HCT116 (cell line): ENCODE measurements around the gene FAM20B. TPM values are rescaled to one million over a fixed set of nuclear protein-coding genes. Genes with fewer than 3 reads are reported as not detected.

Experiments used
- ATAC-seq: fragments of 200-7000 bp; cut with Tn5 transposase; 2 replicates; pipeline ENCODE4 v1.9.1; 2020; ENCODE audit warnings: mild to moderate bottlenecking, moderate library complexity
- BruUV-seq: library from RNA; stranded (reverse); fragments of 400-500 nt; replicated peaks from 2 replicates; lab custom pipeline; 2021; lab: Mats Ljungman, UMichigan
- CTCF ChIA-PET: fragments of 300-600 bp; sonication (Branson Sonifier 250); formaldehyde crosslinking; loops from one replicate; lab custom pipeline; 2021; ENCODE audit warnings: antibody characterized with exemption; lab: Charles Lee
- POLR2A ChIA-PET: fragments of 300-600, 350-600 bp; sonication (Branson Sonifier 250); formaldehyde crosslinking; loops from one replicate; lab custom pipeline; 2021; ENCODE audit warnings: antibody characterized with exemption; lab: Charles Lee
- RAD21 ChIA-PET, 2 experiments: fragments of 300-600 bp; sonication (Branson Sonifier 250); formaldehyde crosslinking; loops; one replicate each; lab custom pipeline; 2023; ENCODE audit warnings: low total read pairs in 2 of 2; ENCODE audit not compliant: uncharacterized antibody in 2 of 2, unreplicated experiment in 2 of 2, low non-redundant PET in 1 of 2; lab: Charles Lee
- DNase-seq: peaks from one replicate; pipeline ENCODE4 v3.0.0-alpha.2; 2010; ENCODE audit warnings: low read depth, low spot score
- H2AFZ ChIP-seq: fragments of 200-600 bp; shearing (Covaris generic), sonication (generic); 2 replicates; pipeline ENCODE4 v1.6.1; 2017; ENCODE audit warnings: low read depth, mixed run types, mixed read lengths, antibody characterized with exemption, low read length; ENCODE audit not compliant: poor library complexity, severe bottlenecking
- H3K27ac ChIP-seq: 2 replicates; pipeline ENCODE4 v1.5.1; 2012; ENCODE audit warnings: low read depth, low read length
- H3K27me3 ChIP-seq: fragments of 200-600 bp; sonication (generic); 2 replicates; pipeline ENCODE4 v1.6.1; 2016; ENCODE audit warnings: mixed run types, low read length, mixed read lengths; ENCODE audit not compliant: insufficient read depth
- H3K36me3 ChIP-seq, 2 experiments: fragments of 200-500 bp in 1 of 2; fragments of 200-600 bp in 1 of 2; sonication (Bioruptor generic) in 1 of 2; sonication (generic) in 1 of 2; 2 replicates each; pipeline versions ENCODE4 v1.5.1 to v1.6.1; 2014 to 2016; ENCODE audit warnings: low read length in 2 of 2, inconsistent platforms in 1 of 2, mixed read lengths in 1 of 2, mixed run types in 1 of 2; ENCODE audit not compliant: insufficient read depth in 2 of 2, control insufficient read depth in 1 of 2
- H3K4me1 ChIP-seq, 2 experiments: fragments of 200-600 bp in 1 of 2; sonication (generic) in 1 of 2; 2 replicates each; pipeline versions ENCODE4 v1.5.1 to v1.6.1; 2012 to 2017; ENCODE audit warnings: low read length in 2 of 2, inconsistent platforms in 1 of 2, mild to moderate bottlenecking in 1 of 2, mixed read lengths in 1 of 2, mixed run types in 1 of 2, moderate library complexity in 1 of 2; ENCODE audit not compliant: insufficient read depth in 2 of 2, control insufficient read depth in 1 of 2
- H3K4me2 ChIP-seq: fragments of 200-600 bp; sonication (generic); 2 replicates; pipeline ENCODE4 v1.6.1; 2017; ENCODE audit warnings: mixed run types, low read length, mixed read lengths
- H3K4me3 ChIP-seq, 2 experiments: fragments of 200-600 bp in 1 of 2; sonication (generic) in 1 of 2; replicated peaks in 1 of 2; 2 replicates each; pipeline ENCODE4 v1.5.1; 2011 to 2016; ENCODE audit warnings: low read length in 2 of 2, control low read depth in 1 of 2, low read depth in 1 of 2, mild to moderate bottlenecking in 1 of 2, mixed read lengths in 1 of 2, mixed run types in 1 of 2
- H3K79me2 ChIP-seq: fragments of 200-600 bp; sonication (generic); 2 replicates; pipeline ENCODE4 v1.6.1; 2017; ENCODE audit warnings: mild to moderate bottlenecking, mixed run types, low read length, moderate library complexity, mixed read lengths; ENCODE audit not compliant: insufficient read depth
- H3K9ac ChIP-seq: fragments of 200-600 bp; sonication (generic); 2 replicates; pipeline ENCODE4 v1.6.1; 2016; ENCODE audit warnings: low read length, mixed read lengths
- H3K9me2 ChIP-seq: fragments of 200-600 bp; sonication (generic), shearing (Covaris generic); 2 replicates; pipeline ENCODE4 v1.6.1; 2017; ENCODE audit warnings: mixed run types, mild to moderate bottlenecking, moderate library complexity; ENCODE audit not compliant: insufficient read depth
- H3K9me3 ChIP-seq, 2 experiments: fragments of 200-500 bp in 1 of 2; fragments of 200-600 bp in 1 of 2; sonication (Bioruptor generic) in 1 of 2; sonication (generic) in 1 of 2; 2 replicates each; pipeline ENCODE4 v1.6.1; 2014 to 2017; ENCODE audit warnings: low read length in 2 of 2, mixed read lengths in 2 of 2, inconsistent platforms in 1 of 2, low read depth in 1 of 2, mild to moderate bottlenecking in 1 of 2, mixed run types in 1 of 2, moderate library complexity in 1 of 2; ENCODE audit not compliant: control insufficient read depth in 1 of 2, insufficient read depth in 1 of 2
- H4K20me1 ChIP-seq: fragments of 200-600 bp; sonication (generic), shearing (Covaris generic); 2 replicates; pipeline ENCODE4 v1.6.1; 2017; ENCODE audit warnings: mixed run types, mild to moderate bottlenecking, moderate library complexity; ENCODE audit not compliant: insufficient read depth
- CBX3 ChIP-seq: IDR thresholded peaks from 2 replicates; pipeline ENCODE4 v1.6.1; 2012; ENCODE audit warnings: low read depth
- CEBPB ChIP-seq: IDR thresholded peaks from 2 replicates; pipeline ENCODE4 v1.6.1; 2012; ENCODE audit warnings: low read depth
- EGR1 ChIP-seq: IDR thresholded peaks from 2 replicates; pipeline ENCODE4 v1.6.1; 2012; ENCODE audit warnings: low read depth
- ELF1 ChIP-seq: IDR thresholded peaks from 2 replicates; pipeline ENCODE4 v1.6.1; 2012; ENCODE audit warnings: low read depth, borderline replicate concordance
- EZH2 ChIP-seq: fragments of 200-600 bp; sonication (generic); IDR thresholded peaks from 2 replicates; pipeline ENCODE4 v1.6.1; 2017; ENCODE audit warnings: antibody characterized with exemption, mixed run types
- EZH2phosphoT487 ChIP-seq: fragments of 200-600 bp; IDR thresholded peaks from 2 replicates; pipeline ENCODE4 v1.6.1; 2018; ENCODE audit warnings: antibody characterized with exemption, borderline replicate concordance
- POLR2A ChIP-seq: IDR thresholded peaks from 2 replicates; pipeline ENCODE4 v1.7.0; 2011; ENCODE audit warnings: borderline replicate concordance; ENCODE audit not compliant: insufficient read depth, insufficient read length; ENCODE audit errors: extremely low read depth
- POLR2AphosphoS5 ChIP-seq: IDR thresholded peaks from 2 replicates; pipeline ENCODE4 v1.6.1; 2011; ENCODE audit warnings: mild to moderate bottlenecking, low read depth, low read length, moderate library complexity
- SIN3A ChIP-seq: IDR thresholded peaks from 2 replicates; pipeline ENCODE4 v1.6.1; 2012; ENCODE audit warnings: low read depth
- SP1 ChIP-seq: IDR thresholded peaks from 2 replicates; pipeline ENCODE4 v1.6.1; 2012; ENCODE audit warnings: low read depth
- intact Hi-C: fragments of 100-400 bp; cut with micrococcal nuclease; formaldehyde crosslinking; loops from 2 replicates; pipeline ENCODE4 v1.10.0; 2022
- total RNA-seq: library from RNA; stranded (reverse); gene quantifications from one replicate; pipeline ENCODE4 v1.2.1, GENCODE V29; 2021; ENCODE audit not compliant: unreplicated experiment

The FAM20B gene
- total RNA-seq, 1 experiment from 2014 or later = 36.7 TPM

GRCh38 chr1:179029321-179029759, 3.6 kb downstream of the FAM20B start:
- Histone ChIP-seq H4K20me1 (no peaks in the 10 kb centered on the region), H3K4me2 (no peak overlapping the region), H2AFZ (no peak overlapping the region), H3K9me2 (no peaks in the 10 kb centered on the region), H3K79me2 (peaks cover 79% of the 10 kb centered on the region), H3K4me1 (peaks cover 0 to 14% of the 10 kb centered on the region in 2 experiments; a peak in 3 of 4 replicates), H3K36me3 (no peaks in the 10 kb centered on the region), H3K9me3 (no peaks in the 10 kb centered on the region), H3K9ac (no peak overlapping the region), H3K27me3 (no peaks in the 10 kb centered on the region), H3K27ac (no peak overlapping the region), H3K4me3 (no peak overlapping the region)
- RAD21 ChIA-PET = no interaction called here
- CTCF ChIA-PET = no interaction called here
- intact Hi-C loops = no loop called here
- POLR2A ChIA-PET = no interaction called here
- DNase-seq (no peak), ATAC-seq (no peak)
- BruUV-seq = no TSS peak
- TF ChIP-seq EZH2 (no peak), POLR2A (no peak), SIN3A (no peak), EGR1 (no peak), SP1 (no peak), POLR2AphosphoS5 (no peak), CBX3 (no peak), EZH2phosphoT487 (no peak)

GRCh38 chr1:179030130-179030529, 4.4 kb downstream of the FAM20B start:
- H3K36me3 ChIP-seq = no peaks in the 10 kb centered on the region
- no peaks in the 10 kb centered on the region for H3K9me3 ChIP-seq
- RAD21 ChIA-PET = no interaction called here
- H2AFZ ChIP-seq = no peak overlapping the region
- DNase-seq = no peak
- ATAC-seq = no peak
- no peaks in the 10 kb centered on the region for H3K9me2 ChIP-seq
- H3K79me2 ChIP-seq = peaks cover 87% of the 10 kb centered on the region
- POLR2A ChIA-PET = no interaction called here
- intact Hi-C loops = loop anchor here (5.0 kb wide), 1 partner anchor 262 kb away; the partner anchor contains the start of gene SOAT1
- CTCF ChIA-PET = no interaction called here
- H3K27ac ChIP-seq = no peak overlapping the region
- H3K4me1 ChIP-seq = peaks cover 0 to 10% of the 10 kb centered on the region in 2 experiments; a peak in 3 of 4 replicates
- no peak overlapping the region for H3K9ac ChIP-seq
- H4K20me1 ChIP-seq = no peaks in the 10 kb centered on the region
- no TSS peak for BruUV-seq
- no peak overlapping the region for H3K4me3 ChIP-seq
- no peak for TF ChIP-seq ELF1
- TF ChIP-seq CEBPB = no peak
- TF ChIP-seq, all 23 proteins: peak for 0
- Histone ChIP-seq H3K4me2 (no peak overlapping the region), H3K27me3 (no peaks in the 10 kb centered on the region)
